Measurements from ENCODE around the gene ZC3H10. TPM values are rescaled to one million over a fixed set of nuclear protein-coding genes. Genes with fewer than 3 reads are reported as not detected.

Gene ZC3H10
- total RNA-seq, 4 donors from 2014 or later = 2.1 to 5.6 (median 3.4) TPM

- 89% methylated on average over 17 of the region's 17 CpGs for WGBS
- no peak overlapping the region for H3K4me3 ChIP-seq
- peaks cover 94% of the 10 kb centered on the region for H3K36me3 ChIP-seq
- TF ChIP-seq EP300 (IDR thresholded peaks at IDR 0.05) (no peak), POLR2AphosphoS5 (IDR thresholded peaks at IDR 0.05) (no peak), CTCF (IDR thresholded peaks at IDR 0.05) (no peak), POLR2A (IDR thresholded peaks at IDR 0.05) (no peak)
- H3K4me1 ChIP-seq = peaks cover 34% of the 10 kb centered on the region
- no peak overlapping the region for H3K27ac ChIP-seq
- H3K9me3 ChIP-seq = no peaks in the 10 kb centered on the region
- H3K27me3 ChIP-seq = no peaks in the 10 kb centered on the region
- DNase-seq (ENCODE audit: low spot score in 2 of 2) = no peak
Observed at GRCh38 chr12:56164345-56164729, 46.3 kb downstream of the ZC3H10 start.

- DNase-seq (ENCODE audit: low spot score in 2 of 2) = no peak
- Histone ChIP-seq H3K36me3 (peaks cover 96% of the 10 kb centered on the region), H3K27me3 (no peaks in the 10 kb centered on the region), H3K27ac (no peak overlapping the region), H3K4me1 (peaks cover 23% of the 10 kb centered on the region), H3K9me3 (no peaks in the 10 kb centered on the region), H3K4me3 (no peak overlapping the region)
- WGBS = 87% methylated on average over 4 of the region's 4 CpGs
- no peak for TF ChIP-seq EP300 (IDR thresholded peaks at IDR 0.05)
- no peak for TF ChIP-seq CTCF (IDR thresholded peaks at IDR 0.05)
- no peak for TF ChIP-seq POLR2AphosphoS5 (IDR thresholded peaks at IDR 0.05)
- TF ChIP-seq POLR2A (IDR thresholded peaks at IDR 0.05) = no peak
Observed at GRCh38 chr12:56165369-56165768, 47.3 kb downstream of the ZC3H10 start.

DNA sequence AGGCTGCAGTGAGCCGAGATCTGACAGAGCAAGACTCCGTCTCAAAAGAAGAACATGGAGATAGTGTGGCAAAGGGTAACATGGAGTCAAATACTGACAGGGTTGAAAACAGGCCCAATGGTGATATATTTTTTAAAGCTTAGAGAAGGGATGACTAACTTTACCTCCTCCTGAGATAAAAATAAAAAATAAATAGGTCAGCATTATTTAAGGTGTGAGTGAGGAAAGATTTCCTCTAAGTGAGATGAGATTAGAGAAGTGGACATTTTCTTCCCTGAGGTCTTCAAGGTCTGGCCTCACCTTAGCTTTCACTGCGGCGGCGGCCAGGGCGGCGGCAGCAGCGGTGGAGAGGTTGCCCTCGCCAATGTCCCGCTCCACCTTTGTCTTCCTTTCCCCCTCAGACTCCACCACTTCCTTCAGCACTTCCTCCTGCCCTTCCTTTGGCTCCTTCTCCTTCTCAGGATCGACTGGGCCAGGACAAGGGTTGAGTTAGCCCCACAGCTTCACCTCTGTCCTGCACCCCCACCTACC lies 51.2 kb downstream of the ZC3H10 start:
- no peak for TF ChIP-seq POLR2AphosphoS5 (IDR thresholded peaks at IDR 0.05)
- no peak for TF ChIP-seq EP300 (IDR thresholded peaks at IDR 0.05)
- no peak for TF ChIP-seq CTCF (IDR thresholded peaks at IDR 0.05)
- no peak for TF ChIP-seq POLR2A (IDR thresholded peaks at IDR 0.05)
- DNase-seq (ENCODE audit: low spot score in 2 of 2) = no peak
- 88% methylated on average over 11 of the region's 11 CpGs for WGBS
- Histone ChIP-seq H3K27ac (no peak overlapping the region), H3K4me1 (no peaks in the 10 kb centered on the region), H3K36me3 (peaks cover 98% of the 10 kb centered on the region), H3K9me3 (no peaks in the 10 kb centered on the region), H3K27me3 (no peaks in the 10 kb centered on the region), H3K4me3 (no peak overlapping the region)

DNA sequence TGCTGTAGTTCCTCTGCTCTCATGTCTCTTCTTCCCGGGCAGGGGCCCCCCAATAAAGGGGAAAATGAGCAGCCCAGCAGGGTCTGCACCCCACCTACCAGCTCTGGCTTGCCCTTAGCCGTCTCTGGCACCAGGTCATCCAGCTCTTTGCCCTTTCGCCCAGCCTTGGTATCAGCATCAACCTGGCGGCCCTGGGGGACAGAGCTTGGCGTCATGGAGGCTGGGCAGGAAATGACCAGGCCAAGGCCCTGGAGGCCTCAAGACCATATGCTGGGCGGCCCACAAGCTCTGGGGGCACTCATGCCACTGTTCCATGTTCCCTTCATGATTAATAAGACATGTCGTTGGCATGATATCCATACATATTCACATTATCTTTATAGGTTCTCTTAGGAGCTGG lies 54.8 kb downstream of the ZC3H10 start:
- H3K4me3 ChIP-seq = no peak overlapping the region
- 92% methylated on average over 7 of the region's 7 CpGs for WGBS
- no peaks in the 10 kb centered on the region for H3K9me3 ChIP-seq
- TF ChIP-seq POLR2A (IDR thresholded peaks at IDR 0.05) = no peak
- no peak for TF ChIP-seq CTCF (IDR thresholded peaks at IDR 0.05)
- TF ChIP-seq EP300 (IDR thresholded peaks at IDR 0.05) = no peak
- no peak for TF ChIP-seq POLR2AphosphoS5 (IDR thresholded peaks at IDR 0.05)
- no peak overlapping the region for H3K27ac ChIP-seq
- H3K36me3 ChIP-seq = peaks cover 100% of the 10 kb centered on the region
- H3K4me1 ChIP-seq = no peaks in the 10 kb centered on the region
- no peak for DNase-seq (ENCODE audit: low spot score in 2 of 2)
- H3K27me3 ChIP-seq = no peaks in the 10 kb centered on the region

Other genes with a start within 250 kb of the ZC3H10 start
- gene PYM1, start 190.4 kb upstream of the ZC3H10 start, total RNA-seq = 10 to 100 TPM; 32.0 to 41.8 (median 37.4) TPM
- 100 to 1,000 TPM; 185 to 556 (median 198) TPM for gene DGKA, start 187.1 kb upstream of the ZC3H10 start, total RNA-seq
- gene PMEL, start 152.2 kb upstream of the ZC3H10 start, total RNA-seq = 100 to 1,000 TPM in 1 of 4 donors, 10 to 100 TPM in 3; 54.4 to 188 (median 71.7) TPM
- gene CDK2, start 151.4 kb upstream of the ZC3H10 start, total RNA-seq = 10 to 100 TPM; 18.4 to 33.2 (median 28.6) TPM
- gene RAB5B, start 144.2 kb upstream of the ZC3H10 start, total RNA-seq = 100 to 1,000 TPM in 3 of 4 donors, 10 to 100 TPM in 1; 97.1 to 143 (median 114) TPM
- 10 to 100 TPM; 18.7 to 25.6 (median 22.9) TPM for gene SUOX, start 121.0 kb upstream of the ZC3H10 start, total RNA-seq
- 10 to 100 TPM in 1 of 4 donors, 1 to 10 TPM in 3; 3.2 to 10.5 (median 3.8) TPM for gene IKZF4, start 97.2 kb upstream of the ZC3H10 start, total RNA-seq
- gene RPS26, start 76.3 kb upstream of the ZC3H10 start, total RNA-seq = 1,000 to 10,000 TPM in 2 of 4 donors, 100 to 1,000 TPM in 2; 600 to 3,046 (median 910) TPM
- gene ERBB3, start 38.1 kb upstream of the ZC3H10 start, total RNA-seq = 100 to 1,000 TPM; 147 to 226 (median 181) TPM
- gene PA2G4, start 13.7 kb upstream of the ZC3H10 start, total RNA-seq = 100 to 1,000 TPM; 103 to 153 (median 117) TPM
- gene RPL41, start 1.6 kb upstream of the ZC3H10 start, total RNA-seq = 1,000 to 10,000 TPM; 2,523 to 6,346 (median 5,689) TPM
- 100 to 1,000 TPM in 2 of 4 donors, 10 to 100 TPM in 2; 73.1 to 128 (median 103) TPM for gene ESYT1, start 10.0 kb downstream of the ZC3H10 start, total RNA-seq
- 10 to 100 TPM; 28.3 to 37.4 (median 28.5) TPM for gene MYL6B, start 34.3 kb downstream of the ZC3H10 start, total RNA-seq
- 1,000 to 10,000 TPM in 1 of 4 donors, 100 to 1,000 TPM in 3; 773 to 1,142 (median 915) TPM for gene MYL6, start 40.1 kb downstream of the ZC3H10 start, total RNA-seq
- 100 to 1,000 TPM in 2 of 4 donors, 10 to 100 TPM in 2; 53.6 to 137 (median 85.9) TPM for gene SMARCC2, start 71.2 kb downstream of the ZC3H10 start, total RNA-seq
- 10 to 100 TPM; 28.4 to 60.6 (median 35.8) TPM for gene RNF41, start 103.7 kb downstream of the ZC3H10 start, total RNA-seq
- gene NABP2, start 106.1 kb downstream of the ZC3H10 start, total RNA-seq = 10 to 100 TPM; 13.3 to 23.7 (median 20.1) TPM
- 1 to 10 TPM in 2 of 4 donors, not detected in 2; 1.3 to 2.4 TPM for gene SLC39A5, start 111.8 kb downstream of the ZC3H10 start, total RNA-seq
- gene ANKRD52, start 140.1 kb downstream of the ZC3H10 start, total RNA-seq = 10 to 100 TPM; 20.3 to 33.6 (median 24.6) TPM
- gene COQ10A, start 148.7 kb downstream of the ZC3H10 start, total RNA-seq = 10 to 100 TPM in 1 of 4 donors, 1 to 10 TPM in 3; 3.4 to 17.0 (median 7.6) TPM
- 100 to 1,000 TPM; 176 to 218 (median 179) TPM for gene CS, start 182.1 kb downstream of the ZC3H10 start, total RNA-seq
- gene CNPY2, start 197.7 kb downstream of the ZC3H10 start, total RNA-seq = 10 to 100 TPM; 36.4 to 51.4 (median 42.4) TPM
- 100 to 1,000 TPM in 1 of 4 donors, 10 to 100 TPM in 3; 27.2 to 141 (median 39.7) TPM for gene PAN2, start 215.7 kb downstream of the ZC3H10 start, total RNA-seq
- gene IL23A, start 220.6 kb downstream of the ZC3H10 start, total RNA-seq = not detected
- 100 to 1,000 TPM in 3 of 4 donors, 10 to 100 TPM in 1; 93.8 to 182 (median 111) TPM for gene STAT2, start 241.8 kb downstream of the ZC3H10 start, total RNA-seq
- not detected for gene APOF, start 244.6 kb downstream of the ZC3H10 start, total RNA-seq

Measured in suprapubic skin (tissue), 4 donors.